Panc1 (cell line): ENCODE results near the gene ANO3. TPM values are rescaled to one million over a fixed set of nuclear protein-coding genes. Genes with fewer than 3 reads are reported as not detected.

ENCODE experiments used
- ATAC-seq: fragments of 200-7000 bp; cut with Tn5 transposase; 2 replicates; pipeline ENCODE4 v1.9.1; 2020; ENCODE audit warnings: mild to moderate bottlenecking, moderate library complexity
- BruUV-seq: library from RNA; stranded (reverse); fragments of 400-500 nt; replicated peaks from 2 replicates; lab custom pipeline; 2021; lab: Mats Ljungman, UMichigan
- CTCF ChIA-PET: fragments of 300-600 bp; sonication (Branson Sonifier 250); formaldehyde crosslinking; loops from one replicate; lab custom pipeline; 2022; ENCODE audit warnings: antibody characterized with exemption; lab: Charles Lee
- POLR2A ChIA-PET: fragments of 300-600 bp; sonication (Branson Sonifier 250); formaldehyde crosslinking; loops from one replicate; lab custom pipeline; 2022; ENCODE audit warnings: antibody characterized with exemption; lab: Charles Lee
- DNase-seq: peaks from one replicate; pipeline ENCODE4 v3.0.0-alpha.2; 2010; ENCODE audit warnings: low read depth, low spot score
- H3K27ac ChIP-seq: 2 replicates; pipeline ENCODE4 v1.5.1; 2011; ENCODE audit warnings: mild to moderate bottlenecking, low read length, inconsistent platforms
- H3K27me3 ChIP-seq: fragments of 200-500 bp; sonication (Bioruptor generic); 2 replicates; pipeline ENCODE4 v1.6.0; 2014; ENCODE audit warnings: low read length, inconsistent platforms; ENCODE audit not compliant: control insufficient read depth, insufficient read depth
- H3K36me3 ChIP-seq: fragments of 200-500 bp; sonication (Bioruptor generic); 2 replicates; pipeline ENCODE4 v1.5.1; 2014; ENCODE audit warnings: inconsistent platforms, mild to moderate bottlenecking, low read length, moderate library complexity; ENCODE audit not compliant: control insufficient read depth, insufficient read depth
- H3K4me1 ChIP-seq: 2 replicates; pipeline ENCODE4 v1.5.1; 2011; ENCODE audit warnings: inconsistent platforms, mild to moderate bottlenecking, low read length, moderate library complexity; ENCODE audit not compliant: control insufficient read depth, insufficient read depth
- H3K4me3 ChIP-seq, 2 experiments: 2 replicates each; pipeline ENCODE4 v1.5.1; 2011 to 2012; ENCODE audit warnings: low read depth in 2 of 2, low read length in 2 of 2, mild to moderate bottlenecking in 2 of 2, inconsistent platforms in 1 of 2, moderate library complexity in 1 of 2
- H3K9me3 ChIP-seq: fragments of 200-500 bp; sonication (Bioruptor generic); 2 replicates; pipeline ENCODE4 v1.5.1; 2014; ENCODE audit warnings: low read depth, mild to moderate bottlenecking, inconsistent platforms, low read length, moderate library complexity; ENCODE audit not compliant: control insufficient read depth, insufficient read depth
- POLR2AphosphoS5 ChIP-seq: IDR thresholded peaks from 2 replicates; pipeline ENCODE4 v1.6.1; 2012; ENCODE audit warnings: mild to moderate bottlenecking, low read depth, low read length, moderate library complexity
- SIN3A ChIP-seq: IDR thresholded peaks from 2 replicates; pipeline ENCODE4 v1.6.1; 2012; ENCODE audit warnings: low read depth, mild to moderate bottlenecking, low read length, moderate library complexity, borderline replicate concordance; ENCODE audit not compliant: insufficient read depth
- TCF7L2 ChIP-seq: IDR thresholded peaks from 2 replicates; pipeline ENCODE4 v1.6.1; 2011; ENCODE audit warnings: mild to moderate bottlenecking, low read depth, low read length, inconsistent platforms
- in situ Hi-C: cut with HindIII; loops from 2 replicates; pipeline ENCODE4 v1.10.0; 2016; ENCODE audit warnings: low sequenced_read_pairs, low pct_unique_long_range_greater_than_20kb
- intact Hi-C: fragments of 100-400 bp; cut with micrococcal nuclease; formaldehyde crosslinking; loops from one replicate; pipeline ENCODE4 v1.10.0; 2022; ENCODE audit not compliant: unreplicated experiment
- total RNA-seq: library from RNA; stranded (reverse); gene quantifications from one replicate; pipeline ENCODE4 v1.2.1, GENCODE V29; 2021; ENCODE audit not compliant: unreplicated experiment
- TF ChIP-seq, protein P1 (sequence below), 2 experiments: IDR thresholded peaks; 2 replicates each; pipeline ENCODE4 v1.6.1; 2011 to 2012; ENCODE audit warnings: low read depth in 2 of 2, control low read depth in 1 of 2, low read length in 1 of 2, mild to moderate bottlenecking in 1 of 2, moderate library complexity in 1 of 2; ENCODE audit not compliant: insufficient read depth in 1 of 2
- TF ChIP-seq, protein P2 (sequence below): fragments of 450-650 bp; IDR thresholded peaks from 2 replicates; pipeline ENCODE4 v1.5.1; 2017; ENCODE audit warnings: mild to moderate bottlenecking

ANO3 gene
- total RNA-seq, 1 experiment from 2014 or later: not detected

DNA sequence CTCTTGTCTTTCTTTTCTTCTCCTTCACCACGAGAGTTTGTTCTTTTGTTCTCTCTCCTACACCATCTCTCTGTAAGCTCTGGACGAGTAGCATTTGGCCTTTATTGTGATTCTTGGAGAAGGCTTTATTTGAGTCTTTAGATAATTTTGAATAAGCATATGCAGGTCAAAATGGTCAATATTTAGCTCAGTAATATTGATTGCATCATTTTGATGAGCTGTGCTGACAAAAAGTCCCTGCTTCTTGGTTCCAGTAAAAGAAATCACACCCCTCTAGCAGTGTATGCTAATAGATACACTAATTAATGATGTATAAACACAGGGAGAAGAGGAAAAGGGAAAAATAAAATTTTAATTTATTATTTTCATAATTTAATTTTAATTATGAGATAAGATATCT is 266.0 kb downstream of the ANO3 start:
- intact Hi-C loops (no loop called here), in situ Hi-C loops (no loop called here)
- ChIA-PET CTCF (interaction anchor here (0.6 kb wide), 1 partner anchor 37 kb away, joined by 3 read pairs; no protein-coding TSS in a partner anchor), POLR2A (no interaction called here)
- Histone ChIP-seq H3K27me3 (no peaks in the 10 kb centered on the region), H3K4me1 (no peaks in the 10 kb centered on the region), H3K27ac (no peak overlapping the region), H3K9me3 (no peaks in the 10 kb centered on the region), H3K36me3 (no peaks in the 10 kb centered on the region), H3K4me3 (no peak overlapping the region)
- BruUV-seq: no TSS peak
- no peak for DNase-seq
- TF ChIP-seq SIN3A (no peak), TCF7L2 (no peak), POLR2AphosphoS5 (no peak)
- TF ChIP-seq, protein P1, sequence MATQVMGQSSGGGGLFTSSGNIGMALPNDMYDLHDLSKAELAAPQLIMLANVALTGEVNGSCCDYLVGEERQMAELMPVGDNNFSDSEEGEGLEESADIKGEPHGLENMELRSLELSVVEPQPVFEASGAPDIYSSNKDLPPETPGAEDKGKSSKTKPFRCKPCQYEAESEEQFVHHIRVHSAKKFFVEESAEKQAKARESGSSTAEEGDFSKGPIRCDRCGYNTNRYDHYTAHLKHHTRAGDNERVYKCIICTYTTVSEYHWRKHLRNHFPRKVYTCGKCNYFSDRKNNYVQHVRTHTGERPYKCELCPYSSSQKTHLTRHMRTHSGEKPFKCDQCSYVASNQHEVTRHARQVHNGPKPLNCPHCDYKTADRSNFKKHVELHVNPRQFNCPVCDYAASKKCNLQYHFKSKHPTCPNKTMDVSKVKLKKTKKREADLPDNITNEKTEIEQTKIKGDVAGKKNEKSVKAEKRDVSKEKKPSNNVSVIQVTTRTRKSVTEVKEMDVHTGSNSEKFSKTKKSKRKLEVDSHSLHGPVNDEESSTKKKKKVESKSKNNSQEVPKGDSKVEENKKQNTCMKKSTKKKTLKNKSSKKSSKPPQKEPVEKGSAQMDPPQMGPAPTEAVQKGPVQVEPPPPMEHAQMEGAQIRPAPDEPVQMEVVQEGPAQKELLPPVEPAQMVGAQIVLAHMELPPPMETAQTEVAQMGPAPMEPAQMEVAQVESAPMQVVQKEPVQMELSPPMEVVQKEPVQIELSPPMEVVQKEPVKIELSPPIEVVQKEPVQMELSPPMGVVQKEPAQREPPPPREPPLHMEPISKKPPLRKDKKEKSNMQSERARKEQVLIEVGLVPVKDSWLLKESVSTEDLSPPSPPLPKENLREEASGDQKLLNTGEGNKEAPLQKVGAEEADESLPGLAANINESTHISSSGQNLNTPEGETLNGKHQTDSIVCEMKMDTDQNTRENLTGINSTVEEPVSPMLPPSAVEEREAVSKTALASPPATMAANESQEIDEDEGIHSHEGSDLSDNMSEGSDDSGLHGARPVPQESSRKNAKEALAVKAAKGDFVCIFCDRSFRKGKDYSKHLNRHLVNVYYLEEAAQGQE (IDR thresholded peaks at IDR 0.05; ENCODE audit: insufficient read depth in 1 of 2, low read depth in 2 of 2, low read length in 1 of 2): no peak
- TF ChIP-seq, protein P2, sequence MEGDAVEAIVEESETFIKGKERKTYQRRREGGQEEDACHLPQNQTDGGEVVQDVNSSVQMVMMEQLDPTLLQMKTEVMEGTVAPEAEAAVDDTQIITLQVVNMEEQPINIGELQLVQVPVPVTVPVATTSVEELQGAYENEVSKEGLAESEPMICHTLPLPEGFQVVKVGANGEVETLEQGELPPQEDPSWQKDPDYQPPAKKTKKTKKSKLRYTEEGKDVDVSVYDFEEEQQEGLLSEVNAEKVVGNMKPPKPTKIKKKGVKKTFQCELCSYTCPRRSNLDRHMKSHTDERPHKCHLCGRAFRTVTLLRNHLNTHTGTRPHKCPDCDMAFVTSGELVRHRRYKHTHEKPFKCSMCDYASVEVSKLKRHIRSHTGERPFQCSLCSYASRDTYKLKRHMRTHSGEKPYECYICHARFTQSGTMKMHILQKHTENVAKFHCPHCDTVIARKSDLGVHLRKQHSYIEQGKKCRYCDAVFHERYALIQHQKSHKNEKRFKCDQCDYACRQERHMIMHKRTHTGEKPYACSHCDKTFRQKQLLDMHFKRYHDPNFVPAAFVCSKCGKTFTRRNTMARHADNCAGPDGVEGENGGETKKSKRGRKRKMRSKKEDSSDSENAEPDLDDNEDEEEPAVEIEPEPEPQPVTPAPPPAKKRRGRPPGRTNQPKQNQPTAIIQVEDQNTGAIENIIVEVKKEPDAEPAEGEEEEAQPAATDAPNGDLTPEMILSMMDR: no peak
- ATAC-seq: no peak

DNA sequence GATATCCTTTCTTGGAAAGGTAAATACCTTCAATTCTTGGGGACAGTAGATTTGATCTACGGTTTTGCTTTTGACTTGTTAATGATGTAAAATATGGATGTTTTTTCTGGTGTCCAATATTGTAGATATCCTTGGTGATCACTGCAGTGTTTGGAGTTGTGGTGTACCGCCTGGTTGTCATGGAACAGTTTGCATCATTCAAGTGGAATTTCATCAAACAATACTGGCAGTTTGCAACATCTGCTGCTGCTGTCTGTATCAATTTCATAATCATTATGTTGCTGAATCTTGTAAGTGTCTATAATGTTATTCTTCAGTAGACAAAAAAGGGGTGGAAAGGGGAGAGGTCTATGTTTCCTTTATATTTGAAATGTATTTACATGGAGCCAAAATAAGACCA is 267.5 kb downstream of the ANO3 start:
- no peak for ATAC-seq
- in situ Hi-C loops: no loop called here

More for the DNA sequence above, 267.5 kb downstream of the ANO3 start:
- no peak overlapping the region for H3K27ac ChIP-seq
- BruUV-seq: no TSS peak
- TF ChIP-seq TCF7L2: no peak
- TF ChIP-seq SIN3A: no peak
- TF ChIP-seq, protein P1 (IDR thresholded peaks at IDR 0.05; ENCODE audit: insufficient read depth in 1 of 2, low read depth in 2 of 2, low read length in 1 of 2): no peak
- TF ChIP-seq, protein P2: no peak
- no peak for TF ChIP-seq POLR2AphosphoS5
- no peaks in the 10 kb centered on the region for H3K4me1 ChIP-seq
- H3K9me3 ChIP-seq: no peaks in the 10 kb centered on the region
- intact Hi-C loops: no loop called here
- ChIA-PET POLR2A (no interaction called here), CTCF (no interaction called here)
- H3K36me3 ChIP-seq: no peaks in the 10 kb centered on the region
- DNase-seq: no peak
- H3K4me3 ChIP-seq: no peak overlapping the region
- H3K27me3 ChIP-seq: no peaks in the 10 kb centered on the region
